Peyer's patch (tissue), 4 donors: ENCODE data around the gene PACS2.

Experiments
- CTCF ChIP-seq, 6 experiments: fragments of 450-650 bp in 4 of 6; fragments of 200-600 bp in 2 of 6; sonication (generic) in 1 of 6; IDR thresholded peaks; one replicate each; pipeline ENCODE4 v1.5.1; 2017 to 2019; ENCODE audit warnings: antibody characterized with exemption in 6 of 6, mild to moderate bottlenecking in 3 of 6, moderate library complexity in 1 of 6
- POLR2A ChIP-seq, 2 donors: fragments of 450-650 bp; IDR thresholded peaks; one replicate each; pipeline ENCODE4 v1.5.1; 2017; ENCODE audit warnings: antibody characterized with exemption in 2 of 2, mild to moderate bottlenecking in 2 of 2, moderate library complexity in 2 of 2

- TF ChIP-seq CTCF (IDR thresholded peaks at IDR 0.05) (no peak), POLR2A (IDR thresholded peaks at IDR 0.05) (no peak)
Observed at GRCh38 chr14:105336477-105337287, 22.1 kb downstream of the PACS2 start.
